ENCODE measurements around the gene VAMP8. TPM values are rescaled to one million over a fixed set of nuclear protein-coding genes. Genes with fewer than 3 reads are reported as not detected.

The VAMP8 gene
- total RNA-seq = 73.0 and 74.6 TPM in 2 replicates

GRCh38 chr2:85577386-85578242 lies at the start of gene VAMP8:
TSS of gene VAMP8 (plus strand) at chr2:85577586. CDS start at chr2:85577647, 61 bp downstream.

GRCh38 chr2:85538507-85539360 lies 38.7 kb upstream of the VAMP8 start, which contains the start of gene MAT2A:
TSS of gene MAT2A (plus strand) at chr2:85539168. CDS start at chr2:85539288, 120 bp downstream.

GRCh38 chr2:85561280-85562212 lies 15.8 kb upstream of the VAMP8 start, which contains the start of gene GGCX:
TSS of gene GGCX (minus strand) at chr2:85561493. CDS start at chr2:85561428, 65 bp downstream.

GRCh38 chr2:85584354-85584856 lies 7.0 kb downstream of the VAMP8 start, which contains the start of gene VAMP5:
TSS of gene VAMP5 (plus strand) at chr2:85584431. CDS start at chr2:85584491, 60 bp downstream.

GRCh38 chr2:85595301-85596025 lies 18.1 kb downstream of the VAMP8 start, which contains the start of gene RNF181:
TSS of gene RNF181 (plus strand) at chr2:85595745. CDS start at chr2:85595764, 19 bp downstream.

GRCh38 chr2:85602476-85603234 lies 25.3 kb downstream of the VAMP8 start, which contains the start of gene TMEM150A:
TSS of gene TMEM150A (minus strand) at chr2:85602698. CDS start at chr2:85601948, 750 bp downstream.

GRCh38 chr2:85611705-85612587 lies 34.6 kb downstream of the VAMP8 start, which contains the start of gene C2orf68:
TSS of gene C2orf68 (minus strand) at chr2:85612066. CDS start at chr2:85611984, 82 bp downstream.

Small RNAs within 50 kb of the gene (small RNA-seq; reads per million reads assigned to genes)
- gene RN7SL126P = not detected

Other genes with a start within 250 kb of the VAMP8 start
- 64.4 and 82.1 TPM in 2 replicates for gene TGOLN2, start 249.6 kb upstream of the VAMP8 start, total RNA-seq
- 19.6 and 45.5 TPM in 2 replicates for gene RETSAT, start 223.1 kb upstream of the VAMP8 start, total RNA-seq
- gene ELMOD3, start 222.8 kb upstream of the VAMP8 start, total RNA-seq = 15.9 and 25.5 TPM in 2 replicates
- gene CAPG, start 167.2 kb upstream of the VAMP8 start, total RNA-seq = 650 and 738 TPM in 2 replicates
- under 0.01 TPM in 1 of 2 replicates, not detected in the other for gene SH2D6, start 158.9 kb upstream of the VAMP8 start, total RNA-seq
- gene MAT2A, start 38.4 kb upstream of the VAMP8 start, total RNA-seq = 60.5 and 66.9 TPM in 2 replicates
- gene GGCX, start 16.1 kb upstream of the VAMP8 start, total RNA-seq = 42.0 and 62.5 TPM in 2 replicates
- gene VAMP5, start 6.8 kb downstream of the VAMP8 start, total RNA-seq = 2.0 and 10.2 TPM in 2 replicates
- gene RNF181, start 18.2 kb downstream of the VAMP8 start, total RNA-seq = 125 and 174 TPM in 2 replicates
- gene TMEM150A, start 25.1 kb downstream of the VAMP8 start, total RNA-seq = 7.7 and 12.2 TPM in 2 replicates
- 16.7 and 23.2 TPM in 2 replicates for gene C2orf68, start 34.5 kb downstream of the VAMP8 start, total RNA-seq
- gene USP39, start 38.6 kb downstream of the VAMP8 start, total RNA-seq = 29.4 and 36.5 TPM in 2 replicates
- not detected in 2 replicates for gene SFTPB, start 90.6 kb downstream of the VAMP8 start, total RNA-seq
- not detected in 2 replicates for gene GNLY, start 116.8 kb downstream of the VAMP8 start, total RNA-seq
- gene ATOH8, start 176.4 kb downstream of the VAMP8 start, total RNA-seq = 0.39 TPM in 1 of 2 replicates, not detected in the other